PC-9 (cell line): Measurements from ENCODE around the gene CALY.
"Not testable (repeated sequence)": the region's sequence is repeated elsewhere in the genome, so short reads cannot be mapped to it uniquely, and the experiment has no call there.

Experiments used
- EZH2 ChIP-seq: fragments of 200-600 bp; sonication (generic); IDR thresholded peaks from 2 replicates; pipeline ENCODE4 v1.8.0; 2017; ENCODE audit warnings: antibody characterized with exemption, low read depth
- TF ChIP-seq, protein P1 (sequence below): fragments of 200-600 bp; sonication (generic); conservative IDR thresholded peaks from 2 replicates; pipeline ENCODE4 v1.6.1; 2017; ENCODE audit warnings: mixed run types, antibody characterized with exemption, mild to moderate bottlenecking, moderate library complexity

DNA sequence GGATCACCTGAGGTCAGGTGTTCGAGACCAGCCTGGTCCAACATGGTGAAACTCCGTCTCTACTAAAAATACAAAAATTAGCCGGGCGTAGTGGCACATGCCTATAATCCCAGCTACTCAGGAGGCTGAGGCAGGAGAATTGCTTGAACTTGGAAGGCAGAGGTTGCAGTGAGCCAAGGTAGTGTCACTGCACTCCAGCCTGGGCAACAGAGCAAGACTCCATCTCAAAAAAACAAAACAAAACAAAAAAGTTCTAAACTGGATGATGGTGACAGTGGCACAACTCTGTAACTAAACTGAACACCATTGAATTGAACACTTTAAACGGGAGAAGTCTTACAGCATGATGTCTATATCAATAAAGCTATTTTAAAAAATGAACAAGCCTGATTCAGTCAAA is 39.5 kb upstream of the CALY start:
- TF ChIP-seq, protein P1, sequence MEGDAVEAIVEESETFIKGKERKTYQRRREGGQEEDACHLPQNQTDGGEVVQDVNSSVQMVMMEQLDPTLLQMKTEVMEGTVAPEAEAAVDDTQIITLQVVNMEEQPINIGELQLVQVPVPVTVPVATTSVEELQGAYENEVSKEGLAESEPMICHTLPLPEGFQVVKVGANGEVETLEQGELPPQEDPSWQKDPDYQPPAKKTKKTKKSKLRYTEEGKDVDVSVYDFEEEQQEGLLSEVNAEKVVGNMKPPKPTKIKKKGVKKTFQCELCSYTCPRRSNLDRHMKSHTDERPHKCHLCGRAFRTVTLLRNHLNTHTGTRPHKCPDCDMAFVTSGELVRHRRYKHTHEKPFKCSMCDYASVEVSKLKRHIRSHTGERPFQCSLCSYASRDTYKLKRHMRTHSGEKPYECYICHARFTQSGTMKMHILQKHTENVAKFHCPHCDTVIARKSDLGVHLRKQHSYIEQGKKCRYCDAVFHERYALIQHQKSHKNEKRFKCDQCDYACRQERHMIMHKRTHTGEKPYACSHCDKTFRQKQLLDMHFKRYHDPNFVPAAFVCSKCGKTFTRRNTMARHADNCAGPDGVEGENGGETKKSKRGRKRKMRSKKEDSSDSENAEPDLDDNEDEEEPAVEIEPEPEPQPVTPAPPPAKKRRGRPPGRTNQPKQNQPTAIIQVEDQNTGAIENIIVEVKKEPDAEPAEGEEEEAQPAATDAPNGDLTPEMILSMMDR, result not testable (repeated sequence)
- TF ChIP-seq EZH2, result not testable (repeated sequence)
